ENCODE data around the gene ADCY10. TPM values are rescaled to one million over a fixed set of nuclear protein-coding genes. Genes with fewer than 3 reads are reported as not detected.

Gene ADCY10
- total and polyA plus RNA-seq, 9 of the 15 experiments (the other 6 are each of a cell fraction or from before 2014, with no cell fraction given) = 0.08 to 0.86 (median 0.22) TPM

GRCh38 chr1:167936068-167936929, 22.4 kb upstream of the ADCY10 start, which contains the start of gene DCAF6 (continued):
- TF ChIP-seq ZNF277 (CRISPR knock-in tag; IDR thresholded peaks at IDR 0.05; ENCODE audit: borderline replicate concordance) (no peak), PHF8 (IDR thresholded peaks at IDR 0.05; ENCODE audit: borderline replicate concordance, low read length) (peak; percentile 60), SLC30A9 (CRISPR knock-in tag; IDR thresholded peaks at IDR 0.05) (no peak), THRA (IDR thresholded peaks at IDR 0.05) (no peak), MXD1 (CRISPR knock-in tag; IDR thresholded peaks at IDR 0.05; ENCODE audit: borderline replicate concordance, poor library complexity, severe bottlenecking) (no peak), ID3 (CRISPR knock-in tag; IDR thresholded peaks at IDR 0.05) (no peak), ID3 (tag; IDR thresholded peaks at IDR 0.05) (peak; percentile 87), HNRNPH1 (optimal IDR thresholded peaks at IDR 0.05; ENCODE audit: low read depth, low read length) (no peak), NR0B1 (IDR thresholded peaks at IDR 0.05; ENCODE audit: partially characterized antibody) (no peak), RNF2 (IDR thresholded peaks at IDR 0.05) (no peak), KAT2B (IDR thresholded peaks at IDR 0.05; ENCODE audit: low read depth, low read length) (no peak), RBM22 (IDR thresholded peaks at IDR 0.05; ENCODE audit: low read depth, low read length, poor library complexity, severe bottlenecking) (peak; percentile 99), CHCHD3 (CRISPR knock-in tag; IDR thresholded peaks at IDR 0.05) (no peak), ZNF184 (CRISPR knock-in tag; IDR thresholded peaks at IDR 0.05) (no peak), DMBX1 (CRISPR knock-in tag; IDR thresholded peaks at IDR 0.05; ENCODE audit: borderline replicate concordance) (peak; percentile 49; the same call in 1 of the 2 replicates), JUN (IDR thresholded peaks at IDR 0.05; ENCODE audit: borderline replicate concordance, low read depth, low read length) (0 out of 2 replicates have a peak, but pooled peaks have one; percentile 15), JUN (CRISPR knock-in tag; IDR thresholded peaks at IDR 0.05; ENCODE audit: borderline replicate concordance) (0 out of 2 replicates have a peak, but pooled peaks have one; percentile 40), SPI1 (IDR thresholded peaks at IDR 0.05; ENCODE audit: borderline replicate concordance, low read depth, low read length) (no peak), LCOR (CRISPR knock-in tag; IDR thresholded peaks at IDR 0.05) (peak; percentile 76; the same call in 1 of the 2 replicates), ETS1 (conservative IDR thresholded peaks at IDR 0.05; ENCODE audit: control insufficient read depth, low read depth, low read length) (peak; percentile 74), GABPA (tag; conservative IDR thresholded peaks at IDR 0.05; ENCODE audit: low read depth) (peak; percentile 76)
